DMS 273 (cell line): Measurements from ENCODE around the gene CSF3R.
A peak's percentile ranks its signal among the peaks of the same experiment; 100 is the strongest.

Experiments
- DNase-seq: peaks from one replicate; lab custom pipeline; 2025; ENCODE audit not compliant: unreplicated experiment; lab: John Stamatoyannopoulos, UW

Gene CSF3R

GRCh38 chr1:36421649-36422048 lies 61.1 kb downstream of the CSF3R start:
- no peak for DNase-seq

- DNase-seq = peak; percentile 91
Measured at GRCh38 chr1:36420836-36421317, 61.8 kb downstream of the CSF3R start.

GRCh38 chr1:36420409-36420808 lies 62.3 kb downstream of the CSF3R start:
- no peak for DNase-seq

GRCh38 chr1:36419569-36419968 lies 63.1 kb downstream of the CSF3R start:
- no peak for DNase-seq

GRCh38 chr1:36419140-36419539 lies 63.6 kb downstream of the CSF3R start:
- no peak for DNase-seq

GRCh38 chr1:36417931-36418330 lies 64.8 kb downstream of the CSF3R start:
- DNase-seq = no peak
